Measurements from ENCODE around the gene CRHBP.
"Not testable (repeated sequence)": the region's sequence is repeated elsewhere in the genome, so short reads cannot be mapped to it uniquely, and the experiment has no call there.

The CRHBP gene

GRCh38 chr5:76960004-76960625 is 7.3 kb downstream of the CRHBP start:
- no peak for DNase-seq

- DNase-seq: no peak
Observed at GRCh38 chr5:76964060-76964459, 11.2 kb downstream of the CRHBP start.

- DNase-seq: no peak
Observed at GRCh38 chr5:76971511-76971910, 18.7 kb downstream of the CRHBP start.

- DNase-seq: no peak
Observed at GRCh38 chr5:76972689-76973088, 19.8 kb downstream of the CRHBP start.

GRCh38 chr5:76974785-76975184 is 21.9 kb downstream of the CRHBP start:
- no peak for DNase-seq

- DNase-seq: no peak
Observed at GRCh38 chr5:76978869-76979268, 26.0 kb downstream of the CRHBP start.

- DNase-seq: no peak
Observed at GRCh38 chr5:76980518-76981144, 27.8 kb downstream of the CRHBP start.

GRCh38 chr5:76982450-76982849 is 29.6 kb downstream of the CRHBP start:
- no peak for DNase-seq

GRCh38 chr5:76983468-76983867 is 30.6 kb downstream of the CRHBP start:
- no peak for DNase-seq

- DNase-seq: no peak
Observed at GRCh38 chr5:76986825-76987526, 34.1 kb downstream of the CRHBP start.

GRCh38 chr5:76990899-76991459 is 38.1 kb downstream of the CRHBP start:
- no peak for DNase-seq

GRCh38 chr5:76993436-76993835 is 40.6 kb downstream of the CRHBP start:
- not testable (repeated sequence) for DNase-seq

- DNase-seq: no peak
Observed at GRCh38 chr5:76994337-76994736, 41.5 kb downstream of the CRHBP start.

- DNase-seq: not testable (repeated sequence)
Observed at GRCh38 chr5:76998251-76998650, 45.4 kb downstream of the CRHBP start.

- DNase-seq: no peak
Observed at GRCh38 chr5:76999451-76999850, 46.6 kb downstream of the CRHBP start.

- no peak for DNase-seq
Observed at GRCh38 chr5:77003246-77003645, 50.4 kb downstream of the CRHBP start.

GRCh38 chr5:77006124-77006523 is 53.3 kb downstream of the CRHBP start:
- DNase-seq: no peak

- DNase-seq: no peak
Observed at GRCh38 chr5:77008413-77008812, 55.6 kb downstream of the CRHBP start.

GRCh38 chr5:77010243-77010642 is 57.4 kb downstream of the CRHBP start:
- no peak for DNase-seq

GRCh38 chr5:77011498-77011897 is 58.7 kb downstream of the CRHBP start:
- DNase-seq: no peak

GRCh38 chr5:77012601-77013000 is 59.8 kb downstream of the CRHBP start:
- no peak for DNase-seq

- DNase-seq: peak; percentile 13
Observed at GRCh38 chr5:77015938-77016569, 63.2 kb downstream of the CRHBP start.

GRCh38 chr5:77016962-77017361 is 64.1 kb downstream of the CRHBP start:
- no peak for DNase-seq

- DNase-seq: no peak
Observed at GRCh38 chr5:77017668-77018067, 64.8 kb downstream of the CRHBP start.

Data from CD4-positive, alpha-beta T cell treated with Interleukin-21 for 1 hour (primary cell).